H1 (cell line): ENCODE results near the gene IL1R1. TPM values are rescaled to one million over a fixed set of nuclear protein-coding genes. Genes with fewer than 3 reads are reported as not detected.

ENCODE experiments used
- SP2 ChIP-seq: IDR thresholded peaks from 2 replicates; pipeline ENCODE4 v1.6.1; 2012; ENCODE audit warnings: mild to moderate bottlenecking, low read length, inconsistent platforms
- USF2 ChIP-seq: IDR thresholded peaks from 2 replicates; pipeline ENCODE4 v1.6.1; 2011; ENCODE audit warnings: low read length, improper control_type of control experiment
- polyA plus RNA-seq, 7 experiments: library from polyadenylated mRNA; depleted of rRNA in 3 of 7; stranded (reverse) in 5 of 7; unstranded in 2 of 7; fragments of >200 nt in 5 of 7; fragments of 200-250 nt in 2 of 7; gene quantifications; 1 replicate in 5 of 7; 2 replicates in 1 of 7; 4 replicates in 1 of 7; pipeline versions ENCODE4 v1.2.1 to v1.2.3, GENCODE V29; 2011 to 2013; ENCODE audit warnings: missing spikeins in 2 of 7, mixed read lengths in 2 of 7
- total RNA-seq: library from RNA; stranded (reverse); fragmentation: NEBNext Ultra II Directional; extraction: Animal tissue kit (Norgen Biotek cat#: 25700); gene quantifications from 2 replicates; pipeline ENCODE4 v1.2.1, GENCODE V29; 2021

Gene IL1R1
- total and polyA plus RNA-seq, 2 of the 8 experiments (the other 6 are each of a cell fraction or from before 2014, with no cell fraction given): 0.34 to 0.47 TPM

GRCh38 chr2:102103284-102103683 lies 39.3 kb upstream of the IL1R1 start (continued):
- TF ChIP-seq USF2: no peak
- no peak for TF ChIP-seq SP2
